HCT116 (cell line): ENCODE data around the gene CCDC61. TPM values are rescaled to one million over a fixed set of nuclear protein-coding genes. Genes with fewer than 3 reads are reported as not detected.

Experiments used
- ATAC-seq: fragments of 200-7000 bp; cut with Tn5 transposase; 2 replicates; pipeline ENCODE4 v1.9.1; 2020; ENCODE audit warnings: mild to moderate bottlenecking, moderate library complexity
- BruUV-seq: library from RNA; stranded (reverse); fragments of 400-500 nt; replicated peaks from 2 replicates; lab custom pipeline; 2021; lab: Mats Ljungman, UMichigan
- CTCF ChIA-PET: fragments of 300-600 bp; sonication (Branson Sonifier 250); formaldehyde crosslinking; loops from one replicate; lab custom pipeline; 2021; ENCODE audit warnings: antibody characterized with exemption; lab: Charles Lee
- POLR2A ChIA-PET: fragments of 300-600, 350-600 bp; sonication (Branson Sonifier 250); formaldehyde crosslinking; loops from one replicate; lab custom pipeline; 2021; ENCODE audit warnings: antibody characterized with exemption; lab: Charles Lee
- RAD21 ChIA-PET, 2 experiments: fragments of 300-600 bp; sonication (Branson Sonifier 250); formaldehyde crosslinking; loops; one replicate each; lab custom pipeline; 2023; ENCODE audit warnings: low total read pairs in 2 of 2; ENCODE audit not compliant: uncharacterized antibody in 2 of 2, unreplicated experiment in 2 of 2, low non-redundant PET in 1 of 2; lab: Charles Lee
- DNase-seq: peaks from one replicate; pipeline ENCODE4 v3.0.0-alpha.2; 2010; ENCODE audit warnings: low read depth, low spot score
- H2AFZ ChIP-seq: fragments of 200-600 bp; shearing (Covaris generic), sonication (generic); 2 replicates; pipeline ENCODE4 v1.6.1; 2017; ENCODE audit warnings: low read depth, mixed run types, mixed read lengths, antibody characterized with exemption, low read length; ENCODE audit not compliant: poor library complexity, severe bottlenecking
- H3K27ac ChIP-seq: 2 replicates; pipeline ENCODE4 v1.5.1; 2012; ENCODE audit warnings: low read depth, low read length
- H3K27me3 ChIP-seq: fragments of 200-600 bp; sonication (generic); 2 replicates; pipeline ENCODE4 v1.6.1; 2016; ENCODE audit warnings: mixed run types, low read length, mixed read lengths; ENCODE audit not compliant: insufficient read depth
- H3K36me3 ChIP-seq, 2 experiments: fragments of 200-500 bp in 1 of 2; fragments of 200-600 bp in 1 of 2; sonication (Bioruptor generic) in 1 of 2; sonication (generic) in 1 of 2; 2 replicates each; pipeline versions ENCODE4 v1.5.1 to v1.6.1; 2014 to 2016; ENCODE audit warnings: low read length in 2 of 2, inconsistent platforms in 1 of 2, mixed read lengths in 1 of 2, mixed run types in 1 of 2; ENCODE audit not compliant: insufficient read depth in 2 of 2, control insufficient read depth in 1 of 2
- H3K4me1 ChIP-seq, 2 experiments: fragments of 200-600 bp in 1 of 2; sonication (generic) in 1 of 2; 2 replicates each; pipeline versions ENCODE4 v1.5.1 to v1.6.1; 2012 to 2017; ENCODE audit warnings: low read length in 2 of 2, inconsistent platforms in 1 of 2, mild to moderate bottlenecking in 1 of 2, mixed read lengths in 1 of 2, mixed run types in 1 of 2, moderate library complexity in 1 of 2; ENCODE audit not compliant: insufficient read depth in 2 of 2, control insufficient read depth in 1 of 2
- H3K4me2 ChIP-seq: fragments of 200-600 bp; sonication (generic); 2 replicates; pipeline ENCODE4 v1.6.1; 2017; ENCODE audit warnings: mixed run types, low read length, mixed read lengths
- H3K4me3 ChIP-seq, 2 experiments: fragments of 200-600 bp in 1 of 2; sonication (generic) in 1 of 2; replicated peaks in 1 of 2; 2 replicates each; pipeline ENCODE4 v1.5.1; 2011 to 2016; ENCODE audit warnings: low read length in 2 of 2, control low read depth in 1 of 2, low read depth in 1 of 2, mild to moderate bottlenecking in 1 of 2, mixed read lengths in 1 of 2, mixed run types in 1 of 2
- H3K79me2 ChIP-seq: fragments of 200-600 bp; sonication (generic); 2 replicates; pipeline ENCODE4 v1.6.1; 2017; ENCODE audit warnings: mild to moderate bottlenecking, mixed run types, low read length, moderate library complexity, mixed read lengths; ENCODE audit not compliant: insufficient read depth
- H3K9ac ChIP-seq: fragments of 200-600 bp; sonication (generic); 2 replicates; pipeline ENCODE4 v1.6.1; 2016; ENCODE audit warnings: low read length, mixed read lengths
- H3K9me2 ChIP-seq: fragments of 200-600 bp; sonication (generic), shearing (Covaris generic); 2 replicates; pipeline ENCODE4 v1.6.1; 2017; ENCODE audit warnings: mixed run types, mild to moderate bottlenecking, moderate library complexity; ENCODE audit not compliant: insufficient read depth
- H3K9me3 ChIP-seq, 2 experiments: fragments of 200-500 bp in 1 of 2; fragments of 200-600 bp in 1 of 2; sonication (Bioruptor generic) in 1 of 2; sonication (generic) in 1 of 2; 2 replicates each; pipeline ENCODE4 v1.6.1; 2014 to 2017; ENCODE audit warnings: low read length in 2 of 2, mixed read lengths in 2 of 2, inconsistent platforms in 1 of 2, low read depth in 1 of 2, mild to moderate bottlenecking in 1 of 2, mixed run types in 1 of 2, moderate library complexity in 1 of 2; ENCODE audit not compliant: control insufficient read depth in 1 of 2, insufficient read depth in 1 of 2
- H4K20me1 ChIP-seq: fragments of 200-600 bp; sonication (generic), shearing (Covaris generic); 2 replicates; pipeline ENCODE4 v1.6.1; 2017; ENCODE audit warnings: mixed run types, mild to moderate bottlenecking, moderate library complexity; ENCODE audit not compliant: insufficient read depth
- ATF3 ChIP-seq: IDR thresholded peaks from 2 replicates; pipeline ENCODE4 v1.6.1; 2012
- CEBPB ChIP-seq: IDR thresholded peaks from 2 replicates; pipeline ENCODE4 v1.6.1; 2012; ENCODE audit warnings: low read depth
- CTCF ChIP-seq, 3 experiments: fragments of 200-600 bp in 1 of 3; sonication (generic) in 1 of 3; IDR thresholded peaks in 2 of 3; conservative IDR thresholded peaks in 1 of 3; 2 replicates each; pipeline ENCODE4 v1.5.1; 2012 to 2017; ENCODE audit warnings: low read depth in 2 of 3, low read length in 2 of 3, antibody characterized with exemption in 1 of 3, borderline replicate concordance in 1 of 3, control low read depth in 1 of 3, mild to moderate bottlenecking in 1 of 3, mixed read lengths in 1 of 3, mixed run types in 1 of 3, moderate library complexity in 1 of 3; ENCODE audit not compliant: insufficient read depth in 1 of 3
- ELF1 ChIP-seq: IDR thresholded peaks from 2 replicates; pipeline ENCODE4 v1.6.1; 2012; ENCODE audit warnings: low read depth, borderline replicate concordance
- EZH2 ChIP-seq: fragments of 200-600 bp; sonication (generic); IDR thresholded peaks from 2 replicates; pipeline ENCODE4 v1.6.1; 2017; ENCODE audit warnings: antibody characterized with exemption, mixed run types
- EZH2phosphoT487 ChIP-seq: fragments of 200-600 bp; IDR thresholded peaks from 2 replicates; pipeline ENCODE4 v1.6.1; 2018; ENCODE audit warnings: antibody characterized with exemption, borderline replicate concordance
- POLR2A ChIP-seq: IDR thresholded peaks from 2 replicates; pipeline ENCODE4 v1.7.0; 2011; ENCODE audit warnings: borderline replicate concordance; ENCODE audit not compliant: insufficient read depth, insufficient read length; ENCODE audit errors: extremely low read depth
- RAD21 ChIP-seq: IDR thresholded peaks from 2 replicates; pipeline ENCODE4 v1.6.1; 2012; ENCODE audit warnings: low read depth, mild to moderate bottlenecking
- SIN3A ChIP-seq: IDR thresholded peaks from 2 replicates; pipeline ENCODE4 v1.6.1; 2012; ENCODE audit warnings: low read depth
- SP1 ChIP-seq: IDR thresholded peaks from 2 replicates; pipeline ENCODE4 v1.6.1; 2012; ENCODE audit warnings: low read depth
- SRF ChIP-seq: IDR thresholded peaks from 2 replicates; pipeline ENCODE4 v1.6.1; 2012; ENCODE audit warnings: low read depth
- YY1 ChIP-seq: IDR thresholded peaks from 2 replicates; pipeline ENCODE4 v1.6.1; 2011; ENCODE audit warnings: low read length, low read depth, moderate library complexity, mild to moderate bottlenecking; ENCODE audit not compliant: insufficient replicate concordance; ENCODE audit errors: extremely low read depth
- ZNF274 ChIP-seq: fragments of 200-500 bp; sonication (Bioruptor generic); IDR thresholded peaks from 2 replicates; pipeline ENCODE4 v1.6.1; 2014; ENCODE audit warnings: mild to moderate bottlenecking, low read depth, low read length, inconsistent platforms
- intact Hi-C: fragments of 100-400 bp; cut with micrococcal nuclease; formaldehyde crosslinking; loops from 2 replicates; pipeline ENCODE4 v1.10.0; 2022
- total RNA-seq: library from RNA; stranded (reverse); gene quantifications from one replicate; pipeline ENCODE4 v1.2.1, GENCODE V29; 2021; ENCODE audit not compliant: unreplicated experiment
- TF ChIP-seq, protein P1 (sequence below): IDR thresholded peaks from 2 replicates; pipeline ENCODE4 v1.6.1; 2012
- TF ChIP-seq, protein P2 (sequence below): IDR thresholded peaks from 2 replicates; pipeline ENCODE4 v1.6.1; 2012; ENCODE audit warnings: low read depth

The CCDC61 gene
- total RNA-seq, 1 experiment from 2014 or later, result 12.2 TPM

GRCh38 chr19:45998834-45999233 lies 3.6 kb downstream of the CCDC61 start:
- Histone ChIP-seq H3K9me2 (no peaks in the 10 kb centered on the region), H3K36me3 (no peaks in the 10 kb centered on the region; a peak in 1 of 4 replicates), H3K27ac (no peak overlapping the region), H3K4me1 (peaks cover 7 to 11% of the 10 kb centered on the region in 2 experiments; a peak in 3 of 4 replicates), H4K20me1 (no peaks in the 10 kb centered on the region), H2AFZ (no peak overlapping the region), H3K9me3 (no peaks in the 10 kb centered on the region), H3K79me2 (peaks cover 16% of the 10 kb centered on the region; the same call in 1 of the 2 replicates), H3K4me3 (no peak overlapping the region), H3K9ac (no peak overlapping the region), H3K27me3 (no peaks in the 10 kb centered on the region), H3K4me2 (no peak overlapping the region)
- CTCF ChIA-PET, result interaction anchor here (0.6 kb wide), 1 partner anchor 44 kb away, joined by 3 read pairs; no protein-coding TSS in a partner anchor
- TF ChIP-seq, protein P1, sequence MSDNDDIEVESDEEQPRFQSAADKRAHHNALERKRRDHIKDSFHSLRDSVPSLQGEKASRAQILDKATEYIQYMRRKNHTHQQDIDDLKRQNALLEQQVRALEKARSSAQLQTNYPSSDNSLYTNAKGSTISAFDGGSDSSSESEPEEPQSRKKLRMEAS, result no peak
- TF ChIP-seq ATF3 (no peak), ZNF274 (no peak), RAD21 (no peak), CTCF (IDR thresholded peaks at IDR 0.05 in 2 of 3, conservative IDR thresholded peaks at IDR 0.05 in 1 of 3; ENCODE audit: borderline replicate concordance in 1 of 3, insufficient read depth in 1 of 3, low read depth in 2 of 3, low read length in 2 of 3) (no peak), SP1 (no peak), SRF (no peak), ELF1 (no peak), POLR2A (no peak), YY1 (no peak), EZH2 (no peak), CEBPB (no peak), SIN3A (no peak), EZH2phosphoT487 (no peak)
- TF ChIP-seq, protein P2, sequence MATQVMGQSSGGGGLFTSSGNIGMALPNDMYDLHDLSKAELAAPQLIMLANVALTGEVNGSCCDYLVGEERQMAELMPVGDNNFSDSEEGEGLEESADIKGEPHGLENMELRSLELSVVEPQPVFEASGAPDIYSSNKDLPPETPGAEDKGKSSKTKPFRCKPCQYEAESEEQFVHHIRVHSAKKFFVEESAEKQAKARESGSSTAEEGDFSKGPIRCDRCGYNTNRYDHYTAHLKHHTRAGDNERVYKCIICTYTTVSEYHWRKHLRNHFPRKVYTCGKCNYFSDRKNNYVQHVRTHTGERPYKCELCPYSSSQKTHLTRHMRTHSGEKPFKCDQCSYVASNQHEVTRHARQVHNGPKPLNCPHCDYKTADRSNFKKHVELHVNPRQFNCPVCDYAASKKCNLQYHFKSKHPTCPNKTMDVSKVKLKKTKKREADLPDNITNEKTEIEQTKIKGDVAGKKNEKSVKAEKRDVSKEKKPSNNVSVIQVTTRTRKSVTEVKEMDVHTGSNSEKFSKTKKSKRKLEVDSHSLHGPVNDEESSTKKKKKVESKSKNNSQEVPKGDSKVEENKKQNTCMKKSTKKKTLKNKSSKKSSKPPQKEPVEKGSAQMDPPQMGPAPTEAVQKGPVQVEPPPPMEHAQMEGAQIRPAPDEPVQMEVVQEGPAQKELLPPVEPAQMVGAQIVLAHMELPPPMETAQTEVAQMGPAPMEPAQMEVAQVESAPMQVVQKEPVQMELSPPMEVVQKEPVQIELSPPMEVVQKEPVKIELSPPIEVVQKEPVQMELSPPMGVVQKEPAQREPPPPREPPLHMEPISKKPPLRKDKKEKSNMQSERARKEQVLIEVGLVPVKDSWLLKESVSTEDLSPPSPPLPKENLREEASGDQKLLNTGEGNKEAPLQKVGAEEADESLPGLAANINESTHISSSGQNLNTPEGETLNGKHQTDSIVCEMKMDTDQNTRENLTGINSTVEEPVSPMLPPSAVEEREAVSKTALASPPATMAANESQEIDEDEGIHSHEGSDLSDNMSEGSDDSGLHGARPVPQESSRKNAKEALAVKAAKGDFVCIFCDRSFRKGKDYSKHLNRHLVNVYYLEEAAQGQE, result no peak
- no peak for DNase-seq
- no peak for ATAC-seq
- RAD21 ChIA-PET, result no interaction called here
- no TSS peak for BruUV-seq
- intact Hi-C loops, result no loop called here
- POLR2A ChIA-PET, result interaction anchor here (1.8 kb wide), 1 partner anchor 113 kb away, joined by 3 read pairs; the partner anchor contains the start of gene IRF2BP1
